SH-SY5Y (cell line): ENCODE data around the gene RALY.

Experiments used
- GATA2 ChIP-seq: IDR thresholded peaks from 2 replicates; pipeline ENCODE4 v1.6.1; 2011; ENCODE audit warnings: mild to moderate bottlenecking, low read depth, low read length
- GATA3 ChIP-seq: IDR thresholded peaks from 2 replicates; pipeline ENCODE4 v1.6.1; 2011; ENCODE audit warnings: low read depth, mild to moderate bottlenecking, low read length, moderate library complexity

DNA sequence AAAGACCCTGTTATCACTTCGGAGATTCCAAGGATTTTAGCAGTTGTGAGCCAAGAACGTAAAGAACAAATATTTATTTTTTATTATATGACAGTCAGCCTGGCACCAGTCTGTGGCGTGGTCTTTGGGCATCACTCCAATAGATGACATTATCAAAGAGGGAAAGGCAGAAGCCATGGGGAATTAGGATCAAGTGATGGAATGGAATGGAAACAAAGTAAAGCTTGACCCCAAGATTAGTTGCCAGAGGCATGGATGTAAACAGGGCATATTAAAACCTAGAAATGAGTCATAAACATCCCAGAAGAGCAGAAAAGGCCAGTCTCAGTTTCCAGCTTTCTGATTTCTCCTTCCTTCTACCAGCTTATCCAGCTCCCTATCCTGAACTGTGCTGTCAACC lies 106.9 kb downstream of the RALY start:
- no peak for TF ChIP-seq GATA3
- no peak for TF ChIP-seq GATA2
